Gastroesophageal sphincter (tissue), 4 donors: ENCODE data around the gene SNX25. TPM values are rescaled to one million over a fixed set of nuclear protein-coding genes. Genes with fewer than 3 reads are reported as not detected.
A peak's percentile ranks its signal among the peaks of the same experiment; 100 is the strongest.

ENCODE experiments used
- ATAC-seq: fragments of 150-250 bp; one replicate; pipeline ENCODE4 v1.9.1; 2016; ENCODE audit warnings: mild to moderate bottlenecking, moderate library complexity
- H3K27ac ChIP-seq, 4 donors: fragments of 200-600 bp; sonication (generic) in 3 of 4; 1 replicate in 3 of 4; 2 replicates in 1 of 4; pipeline ENCODE4 v1.5.1; 2016 to 2019
- H3K27me3 ChIP-seq: fragments of 200-600 bp; sonication (generic); one replicate; pipeline ENCODE4 v1.5.1; 2019
- H3K36me3 ChIP-seq, 2 donors: fragments of 200-600 bp; sonication (generic); one replicate each; pipeline ENCODE4 v1.5.1; 2019; ENCODE audit warnings: control low read depth in 1 of 2
- H3K4me1 ChIP-seq, 3 donors: fragments of 200-600 bp; sonication (generic); 1 replicate in 2 of 3; 2 replicates in 1 of 3; pipeline ENCODE4 v1.5.1; 2016 to 2019; ENCODE audit warnings: control low read depth in 2 of 3
- H3K4me3 ChIP-seq, 2 donors: fragments of 200-600 bp; sonication (generic); one replicate each; pipeline ENCODE4 v1.5.1; 2019; ENCODE audit warnings: mild to moderate bottlenecking in 1 of 2, moderate library complexity in 1 of 2
- H3K9me3 ChIP-seq, 3 donors: fragments of 200-600 bp; sonication (generic); one replicate each; pipeline ENCODE4 v1.5.1; 2017 to 2019; ENCODE audit warnings: control low read depth in 2 of 3
- EP300 ChIP-seq: sonication (generic); formaldehyde crosslinking; IDR thresholded peaks from one replicate; pipeline ENCODE4 v1.6.1; 2017; ENCODE audit warnings: antibody characterized with exemption, mild to moderate bottlenecking
- POLR2A ChIP-seq, 2 donors: fragments of 450-650 bp; IDR thresholded peaks; one replicate each; pipeline ENCODE4 v1.6.1; 2017; ENCODE audit warnings: antibody characterized with exemption in 2 of 2, mild to moderate bottlenecking in 2 of 2, moderate library complexity in 1 of 2
- POLR2AphosphoS5 ChIP-seq: sonication (generic); formaldehyde crosslinking; IDR thresholded peaks from one replicate; pipeline ENCODE4 v1.6.1; 2017; ENCODE audit warnings: antibody characterized with exemption
- WGBS, 2 donors: methylation state at CpG; one replicate each; pipeline ENCODE4 v1.1.5; 2018; ENCODE audit warnings: low coverage in 1 of 2; 5-methylcytosine and 5-hydroxymethylcytosine counted together
- total RNA-seq, 4 donors: library from RNA; depleted of rRNA; stranded (reverse); fragments of >200 nt; gene quantifications; one replicate each; pipeline ENCODE4 v1.1.0, GENCODE V29; 2016
- TF ChIP-seq, protein P1 (sequence below), 4 experiments: fragments of 200-600 bp in 2 of 4; fragments of 450-650 bp in 2 of 4; sonication (generic) in 1 of 4; IDR thresholded peaks; one replicate each; pipeline ENCODE4 v1.5.1; 2017 to 2019; ENCODE audit warnings: antibody characterized with exemption in 4 of 4, mild to moderate bottlenecking in 2 of 4, moderate library complexity in 2 of 4

SNX25 gene
- total RNA-seq, 4 donors from 2014 or later, result 17.9 to 30.5 (median 24.9) TPM

DNA sequence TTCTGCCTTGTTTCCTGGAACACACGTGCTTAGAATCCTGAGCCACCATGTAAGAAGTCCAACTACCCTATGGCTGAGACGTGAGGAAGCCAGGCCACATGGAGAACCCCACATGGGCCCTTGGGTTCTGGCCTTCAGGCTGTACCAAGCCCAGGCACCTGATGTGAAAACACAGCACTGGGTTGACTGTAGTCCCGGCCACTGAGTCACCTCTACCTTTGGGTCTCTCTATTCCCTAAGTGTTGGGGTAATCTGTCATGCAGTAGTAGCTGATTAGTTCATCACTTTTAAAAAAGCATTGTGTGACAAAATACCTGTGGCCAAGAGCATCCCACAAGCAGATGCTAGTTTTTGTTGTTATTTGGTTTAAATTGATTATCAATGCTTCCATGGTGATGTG is 29.9 kb upstream of the SNX25 start:
- no peak overlapping the region for H3K27ac ChIP-seq
- peaks cover 0 to 29% (median 0%) of the 10 kb centered on the region in 3 donors for H3K4me1 ChIP-seq
- H3K27me3 ChIP-seq, result no peaks in the 10 kb centered on the region
- H3K36me3 ChIP-seq, result peaks cover 0 to 10% of the 10 kb centered on the region in 2 donors
- WGBS, 2 donors, result 100% methylated on average over 3 of the region's 3 CpGs; no CpG with 5 or more reads in 1 of the 2 donors
- ATAC-seq, result no peak
- TF ChIP-seq POLR2AphosphoS5, result no peak
- no peak for TF ChIP-seq EP300
- TF ChIP-seq, protein P1, sequence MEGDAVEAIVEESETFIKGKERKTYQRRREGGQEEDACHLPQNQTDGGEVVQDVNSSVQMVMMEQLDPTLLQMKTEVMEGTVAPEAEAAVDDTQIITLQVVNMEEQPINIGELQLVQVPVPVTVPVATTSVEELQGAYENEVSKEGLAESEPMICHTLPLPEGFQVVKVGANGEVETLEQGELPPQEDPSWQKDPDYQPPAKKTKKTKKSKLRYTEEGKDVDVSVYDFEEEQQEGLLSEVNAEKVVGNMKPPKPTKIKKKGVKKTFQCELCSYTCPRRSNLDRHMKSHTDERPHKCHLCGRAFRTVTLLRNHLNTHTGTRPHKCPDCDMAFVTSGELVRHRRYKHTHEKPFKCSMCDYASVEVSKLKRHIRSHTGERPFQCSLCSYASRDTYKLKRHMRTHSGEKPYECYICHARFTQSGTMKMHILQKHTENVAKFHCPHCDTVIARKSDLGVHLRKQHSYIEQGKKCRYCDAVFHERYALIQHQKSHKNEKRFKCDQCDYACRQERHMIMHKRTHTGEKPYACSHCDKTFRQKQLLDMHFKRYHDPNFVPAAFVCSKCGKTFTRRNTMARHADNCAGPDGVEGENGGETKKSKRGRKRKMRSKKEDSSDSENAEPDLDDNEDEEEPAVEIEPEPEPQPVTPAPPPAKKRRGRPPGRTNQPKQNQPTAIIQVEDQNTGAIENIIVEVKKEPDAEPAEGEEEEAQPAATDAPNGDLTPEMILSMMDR (IDR thresholded peaks at IDR 0.05), result no peak
- TF ChIP-seq POLR2A (IDR thresholded peaks at IDR 0.05), result no peak
- H3K4me3 ChIP-seq, result no peak overlapping the region
- H3K9me3 ChIP-seq, result no peaks in the 10 kb centered on the region

DNA sequence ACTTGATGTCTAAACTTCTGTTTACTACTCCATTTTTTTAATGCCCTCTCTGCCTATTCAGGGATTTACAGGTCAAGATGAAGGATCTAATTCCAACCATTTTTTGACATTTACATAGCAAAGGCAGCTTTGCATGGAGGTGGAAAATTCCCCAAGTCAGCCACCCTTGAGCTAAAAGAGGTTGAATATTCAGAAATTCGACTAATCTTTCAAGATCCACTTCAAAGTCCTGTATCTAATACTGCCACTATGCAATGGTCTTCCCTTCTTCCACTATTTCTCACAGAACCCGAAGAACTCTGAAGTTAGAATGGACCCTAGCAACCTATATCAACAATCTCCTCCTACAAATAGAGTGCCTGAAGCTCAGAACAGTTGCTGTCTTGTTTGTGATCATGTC is 27.2 kb upstream of the SNX25 start:
- TF ChIP-seq POLR2A (IDR thresholded peaks at IDR 0.05) (no peak), EP300 (no peak), POLR2AphosphoS5 (no peak)
- TF ChIP-seq, protein P1 (IDR thresholded peaks at IDR 0.05), result no peak
- Histone ChIP-seq H3K36me3 (no peaks in the 10 kb centered on the region), H3K4me1 (peaks cover 0 to 35% (median 0%) of the 10 kb centered on the region in 3 donors), H3K27me3 (no peaks in the 10 kb centered on the region), H3K27ac (no peak overlapping the region), H3K9me3 (no peaks in the 10 kb centered on the region), H3K4me3 (no peak overlapping the region)
- ATAC-seq, result no peak
- WGBS, 2 donors, result 56 to 68% methylated on average over 2 of the region's 2 CpGs

- WGBS, 2 donors, result 35 to 41% methylated on average over 6 of the region's 6 CpGs
- ATAC-seq, result peak; percentile 63
- TF ChIP-seq POLR2AphosphoS5, result peak; percentile 79
- TF ChIP-seq POLR2A (IDR thresholded peaks at IDR 0.05), result no peak
- TF ChIP-seq, protein P1 (IDR thresholded peaks at IDR 0.05), result peak; percentile 74 to 85 (median 76)
- Histone ChIP-seq H3K36me3 (peaks cover 0 to 12% of the 10 kb centered on the region in 2 donors), H3K9me3 (no peaks in the 10 kb centered on the region), H3K4me3 (no peak overlapping the region), H3K27me3 (no peaks in the 10 kb centered on the region), H3K4me1 (peaks cover 0 to 43% (median 0%) of the 10 kb centered on the region in 3 donors), H3K27ac (peak overlapping the region in 1 of 4 donors; percentile 33)
Measured at GRCh38 chr4:185183622-185184281, 25.6 kb upstream of the SNX25 start.

DNA sequence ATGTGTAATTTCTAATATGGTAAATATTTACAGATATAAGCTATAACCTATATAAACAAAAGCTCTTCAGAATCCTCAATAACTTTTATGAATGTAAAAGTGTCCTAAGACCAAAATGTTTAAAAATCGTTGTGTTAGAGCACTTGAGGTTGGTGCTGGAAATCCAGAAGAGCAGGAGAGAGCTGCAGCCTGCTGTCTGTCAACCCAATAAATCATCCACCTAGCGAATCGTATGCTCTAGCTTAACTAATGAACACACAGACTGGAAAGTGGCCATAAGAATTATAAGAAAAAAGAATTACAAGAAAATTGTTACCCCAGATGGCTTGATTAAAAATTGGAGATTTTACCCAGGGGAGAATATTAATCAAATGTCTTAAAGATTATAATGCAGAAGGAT is 22.6 kb upstream of the SNX25 start:
- no peak for ATAC-seq
- peaks cover 0 to 33% of the 10 kb centered on the region in 2 donors for H3K36me3 ChIP-seq
- peaks cover 0 to 45% (median 0%) of the 10 kb centered on the region in 3 donors for H3K4me1 ChIP-seq
- no peaks in the 10 kb centered on the region for H3K9me3 ChIP-seq
- H3K27ac ChIP-seq, result no peak overlapping the region
- H3K27me3 ChIP-seq, result no peaks in the 10 kb centered on the region
- no peak overlapping the region for H3K4me3 ChIP-seq
- 40 to 54% methylated on average over 3 of the region's 3 CpGs for WGBS, 2 donors
- TF ChIP-seq EP300, result no peak
- TF ChIP-seq, protein P1 (IDR thresholded peaks at IDR 0.05), result no peak
- no peak for TF ChIP-seq POLR2AphosphoS5
- no peak for TF ChIP-seq POLR2A (IDR thresholded peaks at IDR 0.05)
